HG03064 (cell line): Measurements from ENCODE around the gene MAST2.
"Not testable (repeated sequence)": the region's sequence is repeated elsewhere in the genome, so short reads cannot be mapped to it uniquely, and the experiment has no call there.

Source experiments
- ATAC-seq: cut with Tn5 transposase; IDR thresholded peaks from one replicate; pipeline ENCODE4 v1.9.1; 2021; ENCODE audit warnings: low read depth; ENCODE audit not compliant: unreplicated experiment

MAST2 gene

GRCh38 chr1:45809761-45810160 lies 6.3 kb downstream of the MAST2 start:
- ATAC-seq: no peak

DNA sequence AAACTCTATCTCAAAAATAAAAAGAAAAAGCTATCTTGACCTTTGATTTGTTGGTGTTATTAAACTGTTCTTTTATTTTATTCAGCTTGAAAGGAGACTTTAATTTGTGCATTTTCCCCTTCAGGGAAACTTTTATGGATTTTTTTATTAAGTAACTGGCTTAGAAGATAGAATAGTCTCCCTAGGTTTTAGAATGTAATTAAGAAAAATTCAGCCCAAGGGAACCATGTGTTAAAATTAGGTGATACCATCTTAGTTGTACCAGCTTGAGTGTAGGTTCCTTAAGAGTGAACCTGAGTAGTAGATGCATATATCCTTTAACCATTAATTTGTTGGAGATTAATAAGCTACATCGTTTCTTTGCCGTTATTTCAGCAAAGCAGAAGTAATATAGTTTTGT lies 11.4 kb downstream of the MAST2 start:
- ATAC-seq: no peak

- ATAC-seq: no peak
Observed at GRCh38 chr1:45815667-45816458, 12.5 kb downstream of the MAST2 start.

- no peak for ATAC-seq
Observed at GRCh38 chr1:45820173-45820572, 16.8 kb downstream of the MAST2 start.

DNA sequence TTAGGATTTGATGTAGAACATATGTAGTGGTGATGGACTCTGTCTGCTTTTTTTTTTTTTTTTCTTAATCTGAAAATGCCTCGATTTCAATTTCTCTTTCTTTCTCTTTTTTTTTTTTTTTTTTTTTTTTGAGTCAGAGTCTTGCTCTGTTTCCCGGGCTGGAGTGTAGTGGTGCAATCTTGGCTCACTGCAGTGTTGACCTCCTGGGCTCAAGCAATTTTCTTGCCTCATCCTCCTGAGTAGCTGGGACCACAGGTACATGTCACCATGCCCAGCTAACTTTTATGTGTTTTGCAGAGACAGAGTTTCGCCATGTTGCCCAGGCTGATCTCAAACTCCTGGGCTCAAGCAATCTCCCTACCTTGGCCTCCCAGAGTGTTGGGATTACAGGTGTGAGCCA lies 17.4 kb downstream of the MAST2 start:
- no peak for ATAC-seq

DNA sequence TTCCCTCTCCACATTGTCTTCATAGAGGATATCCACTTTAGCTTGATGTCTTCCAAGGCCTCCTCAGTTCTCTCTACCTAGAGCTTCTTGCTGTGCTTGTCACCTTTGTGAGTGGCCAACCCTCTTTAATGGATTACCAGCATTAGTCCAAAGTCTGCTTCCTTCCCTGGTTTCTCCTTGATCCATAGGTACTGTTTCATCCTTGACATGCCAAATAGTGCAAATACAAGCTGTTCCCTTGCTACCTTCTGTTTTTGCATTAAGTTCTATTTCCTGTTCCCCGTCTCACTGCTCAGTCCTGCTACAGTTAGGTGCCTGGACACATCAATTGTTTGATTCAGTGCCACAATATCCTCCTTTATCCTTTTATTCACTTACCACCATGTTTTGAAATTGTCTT lies 19.2 kb downstream of the MAST2 start:
- ATAC-seq: no peak

DNA sequence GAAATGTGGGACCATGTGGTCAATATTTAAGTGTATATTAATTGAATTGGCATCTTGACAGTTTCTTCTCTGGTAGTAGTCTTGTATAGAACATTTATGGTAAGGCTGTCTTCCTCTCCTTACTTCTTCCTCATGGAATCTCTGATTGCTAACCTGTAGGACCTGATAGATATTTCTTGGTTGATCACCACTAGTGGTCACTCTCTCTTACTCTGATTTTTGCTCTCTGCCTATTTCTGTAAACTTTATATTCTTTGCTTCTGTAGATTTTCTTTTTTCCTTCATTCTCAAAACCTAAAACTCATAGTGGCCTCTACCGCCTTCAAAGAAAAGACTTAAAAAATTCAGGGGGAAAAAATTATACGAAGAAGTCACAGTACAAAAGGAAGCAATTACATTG lies 21.2 kb downstream of the MAST2 start:
- ATAC-seq: no peak

GRCh38 chr1:45827256-45827655 lies 23.8 kb downstream of the MAST2 start:
- ATAC-seq: no peak

DNA sequence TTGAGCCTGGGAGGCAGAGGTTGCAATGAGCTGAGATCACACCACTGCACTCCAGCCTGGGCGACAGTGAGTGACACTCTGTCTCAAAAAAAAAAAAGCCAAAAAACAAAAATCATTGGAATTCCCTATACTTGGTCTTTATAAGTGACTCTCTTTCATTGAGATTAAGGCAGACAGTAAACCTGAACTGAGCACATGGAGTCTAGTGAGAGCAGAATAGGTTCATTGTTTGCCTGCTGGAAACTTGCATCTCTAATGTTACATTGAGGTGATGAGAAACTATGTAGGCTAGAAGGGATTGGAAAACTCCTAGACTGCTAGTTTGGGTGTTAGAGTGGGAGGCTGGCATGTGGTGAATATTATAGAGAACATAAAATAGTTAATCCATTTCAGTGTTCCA lies 25.4 kb downstream of the MAST2 start:
- ATAC-seq: no peak

- ATAC-seq: no peak
Observed at GRCh38 chr1:45833361-45833760, 29.9 kb downstream of the MAST2 start.

GRCh38 chr1:45834689-45835088 lies 31.3 kb downstream of the MAST2 start:
- no peak for ATAC-seq

GRCh38 chr1:45836451-45836850 lies 33.0 kb downstream of the MAST2 start:
- no peak for ATAC-seq

DNA sequence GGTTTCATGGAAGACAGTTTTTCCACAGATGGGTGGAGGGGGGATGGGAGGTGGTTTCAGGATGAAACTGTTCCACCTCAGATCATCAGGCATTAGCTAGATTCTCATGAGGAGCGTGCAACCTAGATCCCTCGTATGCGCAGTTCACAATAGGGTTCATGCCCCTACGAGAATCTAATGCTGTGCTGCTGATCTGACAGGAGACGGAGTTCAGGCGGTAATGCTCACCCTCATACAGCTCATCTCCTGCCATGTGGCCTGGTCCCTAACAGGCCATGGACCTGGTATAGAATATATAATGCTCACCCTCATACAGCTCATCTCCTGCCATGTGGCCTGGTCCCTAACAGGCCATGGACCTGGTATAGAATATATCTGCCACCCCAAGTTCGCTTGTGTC lies 33.4 kb downstream of the MAST2 start:
- not testable (repeated sequence) for ATAC-seq

GRCh38 chr1:45838322-45838721 lies 34.9 kb downstream of the MAST2 start:
- ATAC-seq: not testable (repeated sequence)

DNA sequence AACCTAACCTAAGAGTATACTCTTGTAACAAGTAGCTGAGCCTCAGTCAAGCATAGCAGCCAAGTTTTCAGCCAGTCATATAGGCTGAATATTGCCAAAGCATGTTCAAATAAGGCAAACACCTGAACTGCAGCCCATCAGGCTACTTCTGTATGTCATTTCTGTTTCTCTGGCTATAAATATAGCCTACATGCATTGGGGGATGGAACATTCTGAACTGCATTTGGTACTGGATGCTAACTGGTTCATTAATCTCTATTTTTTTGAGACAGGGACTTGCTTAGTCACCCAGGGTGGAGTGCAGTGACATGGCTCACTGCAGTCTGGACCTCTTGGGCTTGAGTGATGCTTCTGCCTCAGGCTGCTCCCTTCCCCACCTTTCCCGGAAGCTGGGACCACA lies 37.3 kb downstream of the MAST2 start:
- no peak for ATAC-seq

- no peak for ATAC-seq
Observed at GRCh38 chr1:45842786-45843185, 39.4 kb downstream of the MAST2 start.

DNA sequence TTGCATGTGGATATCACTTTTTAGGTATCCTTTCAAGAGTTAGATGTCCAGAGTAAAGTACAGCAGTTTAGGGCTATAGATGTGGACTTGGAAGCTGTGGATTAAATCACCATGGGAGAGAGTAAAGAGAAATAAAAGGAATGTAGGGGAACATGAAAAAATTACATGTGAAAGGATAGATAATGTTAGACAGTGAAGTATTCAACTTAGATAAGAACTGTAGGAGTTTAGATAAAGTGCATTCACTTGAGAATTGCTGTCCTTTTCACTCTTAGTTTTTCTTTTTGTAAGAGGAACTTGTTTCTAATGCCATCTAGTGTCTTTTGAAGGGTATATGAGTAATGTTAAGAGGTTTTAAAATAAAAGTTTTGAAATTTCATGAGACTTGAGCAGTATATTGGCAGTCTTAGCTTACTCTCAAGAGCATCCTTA lies 40.1 kb downstream of the MAST2 start:
- ATAC-seq: no peak

DNA sequence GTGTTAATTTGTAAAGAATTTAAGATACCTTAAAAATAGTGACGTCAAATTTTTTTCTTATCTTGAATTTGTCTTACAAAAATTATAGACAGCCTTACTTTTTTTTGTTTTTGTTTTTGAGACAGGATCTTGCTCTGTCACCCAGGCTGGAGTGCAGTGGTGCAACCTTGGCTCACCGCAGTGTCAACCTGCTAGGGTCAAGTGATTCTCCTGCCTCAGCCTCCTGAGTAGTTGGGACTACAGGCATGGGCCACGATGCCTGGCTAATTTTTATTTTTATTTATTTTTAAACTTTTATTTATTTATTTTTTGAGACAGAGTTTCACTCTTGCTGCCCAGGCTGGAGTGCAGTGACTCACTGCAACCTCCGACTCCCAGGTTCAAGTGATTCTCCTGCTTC lies 40.6 kb downstream of the MAST2 start:
- ATAC-seq: not testable (repeated sequence)

DNA sequence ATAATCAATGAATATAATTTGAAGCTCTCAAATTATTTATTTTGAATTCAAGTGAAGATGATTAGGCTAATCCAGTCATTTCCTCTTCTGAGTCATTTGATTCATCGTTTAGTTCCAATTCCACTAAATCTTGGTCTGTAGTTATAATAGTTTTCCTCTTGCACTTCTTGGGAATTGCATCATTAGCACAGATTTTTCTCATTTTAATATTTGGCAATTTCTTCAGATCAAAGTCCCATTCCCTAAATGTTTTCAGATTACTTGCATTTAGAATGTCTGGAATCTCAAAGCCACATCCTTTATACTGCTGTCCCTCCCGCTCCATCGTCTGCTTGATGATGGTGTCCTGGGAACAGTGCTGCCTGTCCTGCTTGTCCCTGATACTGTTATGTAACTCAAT lies 43.5 kb downstream of the MAST2 start:
- no peak for ATAC-seq

DNA sequence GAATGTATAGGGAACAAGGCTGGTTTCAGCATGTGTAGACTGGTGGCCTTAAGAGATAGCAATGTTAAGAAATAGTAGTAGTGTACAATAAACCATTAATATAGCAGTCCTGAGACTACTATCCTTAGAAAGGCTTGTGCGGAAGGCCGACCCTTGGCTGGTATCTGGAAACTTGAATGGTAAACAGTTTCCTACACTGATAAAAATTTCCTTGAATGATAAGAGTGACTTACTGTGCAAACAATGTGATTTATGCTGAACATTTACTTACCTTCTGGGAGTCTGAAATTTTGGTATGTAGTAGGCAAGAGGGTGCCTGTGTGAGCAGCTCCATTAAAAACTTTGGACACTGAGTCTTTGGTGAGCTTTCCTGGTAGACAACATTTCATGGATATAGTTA lies 44.7 kb downstream of the MAST2 start:
- no peak for ATAC-seq

DNA sequence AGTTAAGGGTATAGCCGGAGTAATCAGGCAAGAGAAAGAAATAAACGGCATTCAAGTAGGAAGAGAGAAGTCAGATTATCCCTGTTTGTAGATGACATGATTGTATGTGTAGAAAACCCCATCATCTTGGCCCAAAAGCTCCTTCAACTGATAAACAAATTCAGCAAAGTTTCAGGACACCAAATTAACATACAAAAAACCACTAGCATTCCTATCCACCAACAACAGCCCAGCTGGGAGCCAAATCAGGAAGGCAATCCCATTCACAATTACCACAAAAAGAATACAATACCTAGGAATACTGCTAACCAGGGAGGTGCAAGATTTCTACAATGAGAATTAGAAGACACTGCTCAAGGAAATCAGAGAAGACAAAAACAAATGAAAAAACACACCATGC lies 45.3 kb downstream of the MAST2 start:
- no peak for ATAC-seq

- no peak for ATAC-seq
Observed at GRCh38 chr1:45850017-45850416, 46.6 kb downstream of the MAST2 start.

DNA sequence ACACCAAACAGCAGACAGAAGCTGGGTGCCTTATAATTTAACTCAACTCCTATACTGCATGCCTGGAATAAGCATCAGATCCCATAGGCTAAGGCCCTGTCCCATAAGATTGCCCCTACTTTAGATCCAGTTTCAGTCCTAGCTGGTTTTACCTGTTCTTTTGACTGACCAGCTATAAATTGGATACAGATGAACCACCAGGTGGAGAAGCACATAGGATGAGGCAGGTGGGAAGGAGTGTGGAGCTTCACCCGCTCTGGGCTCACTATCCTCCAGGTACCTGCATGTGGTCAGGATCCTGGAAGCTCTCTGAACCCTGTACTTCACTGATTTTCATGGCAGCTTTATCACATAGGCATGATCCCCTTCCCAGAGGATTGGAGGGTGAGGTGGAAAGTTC lies 51.3 kb downstream of the MAST2 start:
- no peak for ATAC-seq
